ENCODE data around the gene CD81.

Gene CD81

DNA sequence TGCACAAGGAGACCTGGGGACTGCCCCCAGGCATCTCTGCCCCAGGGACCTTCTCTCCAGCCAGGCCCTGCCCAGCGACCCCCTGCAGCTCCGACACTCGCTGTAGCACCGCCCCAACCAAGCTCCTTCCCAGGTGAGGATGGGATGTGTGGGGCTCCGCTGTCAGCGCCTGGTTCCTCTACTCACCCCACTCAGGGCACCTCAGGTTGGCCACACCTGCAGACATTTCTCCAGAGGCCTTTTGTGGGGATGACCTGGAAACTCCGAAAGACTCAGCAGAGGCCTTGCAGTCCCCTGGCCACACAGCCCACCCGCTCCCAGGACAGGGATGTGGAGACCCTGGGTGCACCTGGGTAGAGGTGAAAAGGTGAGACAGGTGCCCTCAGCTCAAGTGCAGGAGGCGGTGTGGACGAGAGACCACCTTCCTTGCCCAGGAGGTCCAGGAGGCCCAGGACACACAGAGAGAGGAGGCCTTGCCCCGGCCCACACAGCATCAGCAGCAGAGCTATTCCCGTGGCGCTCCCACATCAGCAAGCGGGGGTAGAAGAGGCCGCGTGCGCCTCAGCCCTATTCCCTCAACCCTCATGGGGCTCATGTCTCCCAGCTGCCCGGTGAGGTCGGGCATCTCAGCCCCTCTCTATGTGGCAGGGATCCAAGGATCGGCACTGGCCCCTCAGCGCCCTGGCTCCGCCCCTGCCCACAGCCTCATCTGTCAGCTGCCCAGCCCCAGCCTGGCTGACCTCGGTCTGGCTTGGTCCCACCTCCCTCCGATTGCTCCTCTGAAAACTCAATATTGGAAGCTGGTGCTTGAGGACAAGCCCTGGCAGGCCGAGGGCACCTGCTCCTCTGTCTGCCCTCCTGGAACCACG lies 46.3 kb downstream of the CD81 start:
- no peak for DNase-seq

DNA sequence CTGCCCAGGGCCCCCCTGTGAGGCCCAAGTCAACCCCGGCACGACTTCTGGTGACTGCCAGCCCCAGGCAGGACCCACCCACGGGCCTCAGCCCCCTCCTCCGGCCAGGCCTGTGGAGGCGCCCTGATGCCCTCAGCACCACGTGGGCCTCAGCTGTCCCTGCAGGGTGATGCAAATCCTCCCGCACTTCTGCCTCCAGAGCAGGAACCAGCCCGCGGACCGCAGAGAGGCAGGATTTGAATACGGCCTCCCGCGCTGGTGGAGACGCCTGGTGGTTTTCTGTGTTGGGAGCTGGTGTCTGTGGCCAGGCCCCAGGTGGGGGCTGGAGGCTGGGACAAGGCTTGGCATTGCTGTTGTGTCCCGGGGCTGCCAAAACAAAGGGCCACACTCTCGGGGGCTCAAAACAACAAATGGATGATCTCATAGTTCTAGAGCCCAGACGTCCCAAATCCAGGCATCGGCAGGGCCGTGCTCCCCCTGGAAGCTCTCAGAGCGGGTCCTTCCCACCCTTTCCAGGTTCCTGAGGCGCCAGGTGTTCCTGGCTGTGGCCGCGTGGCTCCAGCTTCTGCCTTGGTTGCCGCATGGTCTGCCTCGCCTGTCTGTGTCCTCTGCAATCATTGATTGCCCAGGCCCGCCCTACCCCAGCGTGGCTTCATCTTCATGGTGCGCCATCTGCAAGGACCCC lies 47.8 kb downstream of the CD81 start:
- DNase-seq: no peak

DNA sequence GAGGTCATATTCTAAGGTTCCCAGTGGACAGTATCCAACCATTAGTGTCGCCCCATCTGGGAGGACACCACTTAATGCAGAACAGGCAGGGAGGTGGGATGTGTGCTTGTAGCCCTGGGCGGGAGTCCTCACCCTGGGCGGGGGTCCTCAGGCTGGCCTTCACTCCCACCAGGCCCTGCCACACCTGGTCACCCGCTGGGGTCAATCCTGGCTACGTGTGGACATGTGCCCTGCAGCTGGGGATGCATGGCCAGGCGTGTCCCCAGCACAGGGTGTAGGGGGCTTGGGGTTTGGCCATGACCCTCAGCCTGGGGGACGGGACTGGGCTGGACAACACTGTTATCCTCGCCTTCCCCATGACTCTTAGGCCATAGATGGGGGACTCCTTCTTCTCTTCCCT lies 48.4 kb downstream of the CD81 start:
- DNase-seq: no peak

DNA sequence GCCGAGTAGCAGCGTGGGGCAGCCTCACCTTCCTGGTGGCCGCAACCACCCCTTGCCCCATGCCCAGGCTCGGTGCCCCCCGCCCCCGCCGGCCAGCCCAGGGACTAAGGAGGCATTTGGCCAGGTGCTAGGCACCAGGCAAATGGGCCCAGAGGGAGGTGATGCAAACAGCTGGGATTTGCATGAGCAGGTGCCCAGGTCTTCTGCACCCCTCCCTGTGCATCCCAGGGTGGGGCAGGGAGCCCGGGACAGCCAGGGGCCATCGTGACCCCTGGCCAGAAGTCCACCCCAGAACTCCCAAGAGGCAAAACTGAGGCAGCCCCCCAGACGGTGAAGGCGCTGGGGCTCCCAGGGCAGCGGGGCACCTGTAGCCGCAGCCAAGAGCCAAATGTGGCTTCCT lies 49.1 kb downstream of the CD81 start:
- DNase-seq: no peak

DNA sequence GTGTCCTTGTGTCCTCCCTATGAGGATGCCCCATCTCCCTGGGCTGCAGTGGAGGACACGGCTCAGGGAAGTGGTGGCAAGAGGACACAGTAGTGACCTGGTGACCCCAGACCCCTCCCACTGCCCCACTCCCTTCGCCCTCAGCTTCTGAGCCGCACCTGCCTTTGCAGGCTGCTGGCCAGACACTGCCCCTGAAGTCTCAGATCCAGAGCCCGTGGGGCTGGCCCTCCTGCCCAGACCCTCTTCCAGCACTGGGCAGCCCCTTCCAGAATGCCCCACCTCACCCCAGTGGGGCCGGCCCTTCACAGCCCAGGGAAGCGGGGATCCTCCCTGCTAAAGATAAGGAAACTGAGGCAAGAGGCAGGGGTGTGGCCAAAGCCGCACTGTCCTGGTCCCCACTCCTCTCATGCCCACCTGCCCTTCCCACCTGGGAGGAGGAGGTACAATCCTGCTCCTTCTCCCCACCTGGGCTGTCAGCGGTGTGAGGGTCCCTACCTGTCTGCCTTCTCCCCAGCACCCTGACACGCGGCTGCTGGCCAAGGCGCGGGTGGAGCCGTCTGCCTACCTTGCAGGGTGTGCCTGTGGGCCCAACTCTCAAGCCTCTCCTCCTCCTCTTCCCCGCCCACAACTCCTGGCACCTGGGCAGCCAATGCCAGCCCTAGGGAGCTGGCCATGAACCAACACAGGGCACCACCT lies 49.9 kb downstream of the CD81 start:
- DNase-seq: no peak

DNA sequence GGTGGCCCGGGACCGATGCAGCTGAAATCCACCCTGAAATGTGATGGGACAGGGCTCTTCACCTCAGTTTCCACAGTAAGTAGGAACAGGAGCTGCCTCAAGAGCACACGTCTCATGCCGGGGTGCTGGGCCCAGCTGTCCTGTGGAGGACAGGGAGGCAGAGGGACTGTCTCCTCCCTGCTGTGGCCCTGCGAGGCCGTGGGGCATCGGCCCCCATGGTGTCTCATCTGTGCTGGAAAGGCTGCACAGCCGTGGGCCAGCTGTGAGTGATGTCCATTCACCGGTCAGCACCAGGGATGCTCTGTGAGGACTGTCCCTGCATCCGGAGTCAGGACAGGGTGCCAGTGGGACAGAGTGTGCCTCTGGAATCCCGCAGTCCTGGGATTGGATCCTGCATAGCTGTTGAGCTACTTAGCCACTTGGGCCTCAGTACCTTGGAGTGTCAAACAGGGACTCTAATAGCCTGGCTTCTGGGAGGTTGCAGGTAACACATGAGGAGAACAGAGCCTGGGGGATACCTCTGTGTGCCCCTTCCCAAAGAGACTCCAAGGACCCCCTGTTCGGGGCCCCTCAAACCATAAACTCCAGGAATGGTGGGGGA lies 50.7 kb downstream of the CD81 start:
- no peak for DNase-seq

DNA sequence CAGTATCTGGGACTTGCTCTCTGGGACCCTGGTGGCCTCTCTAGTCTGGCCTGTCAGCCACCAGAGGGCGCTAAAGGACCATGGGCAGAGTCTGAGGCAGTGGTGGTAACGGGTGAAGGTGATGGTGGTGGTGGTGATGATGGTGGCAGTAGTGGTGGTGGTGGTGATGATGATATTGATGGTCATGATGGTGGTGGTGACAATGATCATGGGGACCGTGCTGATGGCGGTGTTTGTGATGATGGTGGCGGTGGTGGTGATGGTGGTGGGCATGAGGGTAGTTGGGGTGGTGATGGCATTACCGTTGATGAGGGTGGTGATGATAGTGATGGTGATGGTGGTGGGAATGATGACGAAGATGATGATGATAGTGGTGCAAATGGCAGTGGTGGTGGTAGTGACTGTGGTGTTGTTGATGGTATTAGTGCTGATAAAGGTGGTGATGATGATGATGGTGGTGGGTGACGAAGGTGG lies 51.2 kb downstream of the CD81 start:
- peak; percentile 92 for DNase-seq

DNA sequence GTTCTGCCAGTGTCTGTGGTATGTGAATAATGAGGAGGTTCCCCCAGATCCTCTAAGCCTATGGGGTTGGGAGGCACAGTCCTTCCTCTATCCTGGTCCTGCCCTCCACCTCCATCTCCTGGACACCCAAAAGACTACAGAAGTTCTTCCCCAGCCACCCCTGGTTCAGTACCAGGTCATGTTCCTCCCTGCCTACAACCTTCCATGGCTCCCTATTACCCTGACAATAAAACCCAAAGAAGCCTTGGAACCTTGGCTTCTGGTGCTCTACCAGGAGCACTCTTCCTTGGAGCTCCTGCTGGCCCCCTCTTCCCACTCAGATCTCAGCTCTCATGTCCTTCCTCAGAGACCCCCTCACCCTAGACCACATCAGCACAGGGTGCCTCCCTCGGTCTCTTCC lies 54.3 kb downstream of the CD81 start:
- DNase-seq: no peak

DNA sequence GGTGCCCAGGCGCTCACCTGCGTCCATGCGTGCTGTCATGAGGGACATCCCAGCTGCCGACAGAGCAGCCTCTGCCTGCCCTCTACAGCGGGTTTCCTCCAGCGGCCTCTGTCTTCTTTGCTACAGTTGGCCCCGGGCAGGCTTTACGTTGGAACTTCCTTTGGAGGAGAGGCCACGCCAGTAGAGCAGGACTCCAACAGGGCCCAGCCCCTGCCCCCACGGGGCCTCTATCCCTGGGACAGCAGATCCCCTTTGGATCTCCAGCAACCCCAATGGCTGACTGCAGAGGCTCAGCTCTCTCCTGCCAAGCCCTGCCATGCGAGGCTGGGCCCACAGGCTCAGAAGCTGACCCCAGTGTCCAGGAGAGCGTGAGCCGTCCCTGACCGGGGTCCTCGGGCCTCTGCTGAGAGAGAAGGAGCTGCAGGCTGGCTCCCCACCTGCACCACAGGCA lies 55.1 kb downstream of the CD81 start:
- no peak for DNase-seq

DNA sequence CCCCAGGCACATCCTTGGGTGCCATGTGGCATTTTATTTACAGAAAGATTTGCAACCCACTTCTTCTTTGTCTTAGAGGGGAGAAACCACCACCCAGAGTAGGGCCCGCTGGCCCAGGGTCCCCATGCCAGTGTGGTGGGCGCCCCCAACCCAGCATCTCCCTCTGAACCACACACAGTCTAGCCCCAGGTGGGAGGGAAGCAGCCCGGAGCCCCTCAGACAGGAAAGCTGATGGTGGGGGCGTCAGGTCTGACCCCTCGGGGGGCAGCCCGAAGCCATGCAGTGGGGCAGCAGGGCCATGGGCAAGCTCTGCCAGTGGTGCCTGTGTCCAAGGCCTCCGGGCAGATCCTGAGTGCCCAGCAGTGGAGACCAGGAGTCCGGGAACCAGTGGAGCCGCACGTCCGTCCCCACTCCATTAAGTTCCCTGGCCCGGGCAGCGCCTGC lies 55.5 kb downstream of the CD81 start:
- no peak for DNase-seq

DNA sequence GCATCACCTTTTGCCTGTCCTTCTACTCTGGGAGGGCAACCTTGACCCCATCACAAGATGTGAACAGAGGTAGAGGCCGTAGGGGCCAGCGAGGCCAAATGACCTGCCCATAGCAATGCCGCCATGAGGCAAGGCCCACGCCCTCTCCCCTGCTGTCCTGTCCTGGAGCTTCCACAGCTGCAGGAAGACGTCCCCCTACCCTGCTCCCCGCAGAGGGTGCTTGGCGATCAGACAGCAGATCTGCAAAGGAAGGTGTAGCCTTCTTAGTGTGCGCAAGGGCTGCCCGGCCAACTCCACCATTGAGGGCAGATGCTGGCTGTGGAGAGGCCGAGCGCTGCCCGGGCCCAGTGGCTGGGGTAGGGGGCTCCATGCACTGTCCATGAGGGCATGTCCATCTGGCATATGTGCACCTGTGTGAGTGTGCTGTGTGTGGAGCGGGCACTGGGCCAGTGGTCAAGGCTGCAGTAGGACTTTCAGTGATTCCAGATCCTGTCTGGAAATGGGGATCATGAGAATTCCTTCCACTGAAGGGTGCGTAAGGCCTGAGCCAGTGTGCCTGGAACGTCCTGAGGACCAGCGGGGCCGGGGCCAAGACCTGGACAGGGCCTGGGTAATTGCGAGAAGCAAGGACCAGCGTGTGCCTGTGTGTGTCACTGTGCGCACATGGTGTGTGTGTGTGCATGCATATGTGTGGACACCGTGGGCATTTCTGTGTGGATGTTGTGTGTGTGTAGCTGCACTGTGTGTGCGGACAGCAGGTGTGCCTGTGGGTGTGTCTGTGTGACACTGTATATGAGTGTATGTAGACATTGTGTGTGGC lies 56.2 kb downstream of the CD81 start:
- no peak for DNase-seq

DNA sequence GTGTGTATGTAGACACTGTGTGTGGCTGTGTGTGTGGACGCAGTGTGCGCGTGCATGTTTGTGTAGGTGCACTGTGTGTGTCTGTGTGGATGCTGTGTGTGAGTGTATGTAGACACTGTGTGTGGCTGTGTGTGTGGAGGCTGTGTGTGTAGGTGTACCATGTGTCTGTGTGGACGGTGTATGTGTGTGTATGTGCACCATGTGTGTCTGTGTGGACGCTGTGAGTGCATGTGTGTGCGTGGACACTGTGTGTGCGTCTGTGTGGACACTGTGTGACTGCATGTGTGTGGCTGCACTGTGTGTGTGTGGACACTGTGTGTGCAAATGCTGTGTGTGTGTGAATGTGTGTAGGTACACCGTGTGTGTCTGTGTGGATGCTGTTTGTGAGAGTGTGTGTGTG lies 56.9 kb downstream of the CD81 start:
- no peak for DNase-seq

DNA sequence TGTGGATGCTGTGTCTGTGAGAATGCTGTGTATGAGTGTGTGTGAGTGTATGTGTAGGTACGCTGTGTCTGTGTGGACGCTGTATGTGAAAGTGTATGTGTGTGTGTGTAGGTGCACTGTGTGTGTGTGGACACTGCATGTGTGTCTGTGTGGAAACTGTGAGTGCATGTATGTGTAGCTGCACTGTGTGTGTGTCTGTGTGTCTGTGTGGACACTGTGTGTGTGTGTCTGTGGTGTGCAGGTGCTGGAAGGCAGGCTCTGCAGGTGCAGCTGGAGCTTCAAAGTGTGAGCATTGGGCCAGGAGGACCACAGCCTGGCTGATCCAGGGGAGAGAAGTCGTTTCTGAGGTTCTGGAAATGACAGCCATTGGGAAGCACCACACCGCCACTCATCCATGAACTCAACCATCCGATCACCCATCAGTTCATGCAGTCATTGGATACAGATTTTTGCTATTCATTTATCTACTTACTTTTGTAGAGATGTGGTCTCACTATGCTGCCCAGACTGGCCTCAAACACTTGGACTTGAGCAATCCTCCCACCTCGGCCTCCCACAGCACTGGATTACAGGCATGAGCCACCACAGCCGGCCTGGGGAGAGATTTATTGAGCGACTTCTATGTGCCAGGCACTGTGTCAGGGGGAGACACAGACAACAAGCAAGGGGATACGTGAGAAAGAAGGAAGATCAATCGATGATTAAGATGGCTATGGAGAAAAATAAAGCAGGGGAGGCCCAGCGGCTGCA lies 57.6 kb downstream of the CD81 start:
- no peak for DNase-seq

DNA sequence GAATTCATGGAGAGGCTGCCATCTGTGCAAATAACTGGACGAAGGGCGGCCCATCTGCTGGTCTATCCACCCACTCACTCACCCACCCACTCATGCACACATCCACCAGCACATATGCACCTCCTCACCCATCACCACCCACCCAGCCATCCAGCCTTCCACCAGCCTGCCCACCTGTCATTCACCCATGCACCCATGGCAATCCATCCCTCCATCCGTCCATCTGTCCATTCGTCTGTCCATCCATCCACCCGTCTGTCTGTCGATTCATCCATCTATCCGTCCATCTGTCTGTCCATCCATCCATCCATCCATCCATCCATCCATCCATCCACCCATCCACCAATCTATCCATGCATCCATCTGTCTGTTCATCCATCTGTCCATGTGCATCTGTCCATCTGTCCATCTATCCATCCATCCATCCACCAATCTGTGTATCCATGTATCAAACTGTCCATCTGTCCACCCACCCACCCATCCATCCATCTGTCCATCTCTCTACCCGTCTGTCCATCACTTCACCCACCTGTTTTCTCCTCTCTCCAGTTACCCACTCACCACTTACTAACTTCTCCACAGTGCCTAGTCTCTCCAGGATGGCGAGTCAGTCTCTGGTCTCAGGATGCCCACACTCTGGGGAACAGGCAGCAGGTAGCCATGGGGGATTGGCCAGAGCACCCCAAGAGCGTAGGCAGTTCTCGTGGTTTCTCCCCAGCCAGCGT lies 58.3 kb downstream of the CD81 start:
- DNase-seq: no peak

DNA sequence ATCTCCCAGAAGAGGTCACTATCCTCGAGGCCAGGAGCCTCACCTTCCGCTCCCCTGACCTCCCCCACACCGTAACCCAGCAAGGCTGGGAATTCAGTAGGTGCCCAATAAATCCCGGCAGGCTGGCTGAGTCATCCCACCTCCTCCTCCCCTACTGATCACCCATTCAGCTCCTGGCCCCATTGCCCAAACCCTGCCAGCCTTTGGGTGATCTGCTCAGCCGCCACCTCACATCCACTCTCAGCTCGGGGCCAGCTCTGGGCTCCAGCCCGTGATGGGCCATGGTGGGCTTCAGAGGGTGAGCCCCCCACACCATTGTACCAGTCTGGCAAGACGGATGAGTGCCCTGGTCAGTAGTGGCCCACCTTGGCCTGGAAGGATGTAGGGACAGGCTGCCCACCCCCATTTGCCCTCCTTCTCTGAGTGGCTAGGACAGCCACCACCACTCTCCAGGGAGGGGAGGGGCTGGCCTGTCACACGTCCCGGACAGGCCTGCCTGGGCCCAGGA lies 59.0 kb downstream of the CD81 start:
- no peak for DNase-seq

DNA sequence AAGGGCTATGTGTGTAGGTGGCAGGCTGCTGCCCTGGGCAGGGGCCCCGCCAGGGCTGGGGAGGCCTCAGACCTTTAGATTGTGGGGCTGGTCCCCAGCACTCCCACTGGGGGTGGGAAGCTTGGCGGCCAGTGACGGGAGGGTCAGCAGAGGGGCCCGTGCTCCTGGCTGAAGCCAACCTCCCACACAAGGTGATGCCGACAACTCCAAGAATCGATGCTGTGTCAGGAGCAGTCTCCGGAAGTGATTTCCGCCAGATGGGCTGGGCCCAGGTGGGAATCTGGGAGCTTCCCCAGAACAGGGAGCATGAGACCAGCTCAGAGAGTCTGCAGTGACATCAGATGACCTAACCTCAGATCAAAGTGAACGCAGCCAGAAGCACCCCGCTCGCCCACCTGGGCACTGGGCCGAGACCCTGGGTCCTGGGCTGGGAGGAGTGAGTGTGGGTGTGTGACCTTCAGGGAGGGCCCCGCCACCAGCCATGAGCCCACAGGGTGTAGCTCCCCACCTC lies 59.5 kb downstream of the CD81 start:
- no peak for DNase-seq

DNA sequence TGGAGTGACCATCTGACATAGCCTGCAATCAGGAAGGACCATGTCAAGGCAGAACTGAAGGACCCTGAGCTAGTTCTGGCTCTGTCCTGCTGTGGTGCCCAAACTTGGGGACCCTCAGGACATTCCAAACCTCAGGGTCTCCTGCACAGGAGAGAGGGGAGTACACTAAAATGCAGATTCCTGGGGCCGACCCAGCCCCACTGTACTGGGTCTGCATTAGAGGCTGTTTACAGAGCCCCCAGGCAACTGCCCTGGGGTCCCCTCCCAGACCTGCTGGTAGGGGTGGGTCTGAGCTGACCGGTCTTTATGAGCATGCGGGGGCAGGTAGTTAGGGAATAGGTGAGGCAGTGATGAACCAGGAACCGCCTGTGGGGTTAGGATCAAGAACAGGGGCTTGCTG lies 60.4 kb downstream of the CD81 start:
- no peak for DNase-seq

DNA sequence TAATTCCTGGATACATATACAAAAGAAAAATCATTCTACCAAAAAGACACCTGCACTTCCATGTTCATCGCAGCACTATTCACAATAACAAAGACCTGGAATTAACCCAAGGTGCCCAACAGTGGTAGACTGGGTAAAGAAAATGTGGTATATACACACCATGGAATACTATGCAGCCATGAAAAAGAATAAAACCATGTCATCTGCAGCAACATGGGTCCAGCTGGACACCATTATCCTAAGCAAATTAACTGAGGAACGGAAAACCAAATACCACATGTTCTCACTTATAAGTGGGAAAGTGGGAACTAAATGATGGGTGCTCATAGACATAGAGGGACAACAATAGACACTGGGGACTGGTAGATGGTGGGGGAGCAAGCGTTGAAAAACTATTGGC lies 62.7 kb downstream of the CD81 start:
- DNase-seq: no peak

DNA sequence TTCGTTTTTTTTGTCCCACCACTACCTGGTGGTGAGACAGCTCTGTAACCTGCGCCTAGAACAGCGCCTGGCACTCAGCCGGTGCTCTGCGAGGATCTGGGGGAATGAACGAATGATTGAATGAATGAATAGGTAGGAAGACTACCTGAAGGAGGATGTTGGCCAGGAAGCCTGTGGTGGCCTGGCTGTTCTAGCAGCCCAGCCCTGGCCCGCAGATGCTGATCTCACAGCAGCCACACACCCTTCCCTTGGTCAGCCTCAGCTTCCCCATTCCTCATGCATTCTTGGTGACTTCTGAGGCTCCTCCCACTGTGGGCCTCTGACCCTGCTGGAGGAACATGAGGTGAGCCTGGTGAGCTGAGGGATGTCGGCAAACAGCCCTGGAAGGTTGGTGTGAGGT lies 63.5 kb downstream of the CD81 start:
- no peak for DNase-seq

DNA sequence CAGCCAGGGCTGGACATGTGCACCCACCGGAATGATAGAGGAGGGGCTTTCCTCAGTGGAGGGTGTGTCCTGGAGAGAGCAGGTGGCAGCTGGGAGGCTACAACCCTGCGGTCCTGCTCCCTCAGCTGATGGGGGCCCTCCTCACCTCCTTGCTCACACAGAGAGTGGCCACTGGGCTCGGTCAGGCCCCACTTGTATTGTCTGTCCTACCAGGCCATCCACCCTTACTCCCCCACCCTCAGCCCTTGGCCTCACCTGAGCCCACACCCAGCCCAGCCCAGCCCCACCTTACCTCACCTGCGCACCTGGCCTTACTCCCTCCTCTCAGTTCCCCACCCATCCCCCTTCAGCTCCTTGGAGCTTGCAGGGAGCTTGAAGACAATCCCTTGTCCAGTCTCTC lies 64.1 kb downstream of the CD81 start:
- DNase-seq: no peak

Measured in CD4-positive, alpha-beta T cell treated with Interleukin-17A for 4 hours (primary cell).